Adrenal gland (tissue), 12 donors: ENCODE results near the gene NPRL2. TPM values are rescaled to one million over a fixed set of nuclear protein-coding genes. Genes with fewer than 3 reads are reported as not detected.

Experiments used
- DNase-seq, 7 donors: peaks; one replicate each; pipeline ENCODE4 v3.0.0-alpha.2; 2019 to 2020
- H3K27ac ChIP-seq, 5 donors: fragments of 200-600 bp; sonication (generic) in 4 of 5; 1 replicate in 3 of 5; 2 replicates in 2 of 5; pipeline versions ENCODE4 v1.5.1 to v1.8.0; 2016 to 2020; ENCODE audit warnings: mild to moderate bottlenecking in 1 of 5
- H3K27me3 ChIP-seq: fragments of 200-600 bp; 2 replicates; pipeline ENCODE4 v1.8.0; 2021
- H3K36me3 ChIP-seq, 2 donors: fragments of 200-600 bp; replicated peaks in 1 of 2; 1 replicate in 1 of 2; 2 replicates in 1 of 2; pipeline versions ENCODE4 v1.5.1 to v1.8.0; 2018 to 2022
- H3K4me1 ChIP-seq, 2 donors: fragments of 200-600 bp; replicated peaks in 1 of 2; 1 replicate in 1 of 2; 2 replicates in 1 of 2; pipeline versions ENCODE4 v1.5.1 to v1.8.0; 2018 to 2021
- H3K4me3 ChIP-seq, 4 donors: fragments of 200-600 bp; sonication (generic) in 3 of 4; one replicate each; pipeline ENCODE4 v1.5.1; 2016 to 2018
- H3K9me3 ChIP-seq, 3 donors: fragments of 200-600 bp; sonication (generic) in 1 of 3; replicated peaks in 1 of 3; 1 replicate in 2 of 3; 2 replicates in 1 of 3; pipeline versions ENCODE4 v1.5.1 to v1.8.0; 2016 to 2021
- POLR2A ChIP-seq, 2 donors: fragments of 450-650 bp; IDR thresholded peaks; one replicate each; pipeline ENCODE4 v1.6.1; 2017; ENCODE audit warnings: antibody characterized with exemption in 2 of 2, mild to moderate bottlenecking in 2 of 2, moderate library complexity in 1 of 2
- WGBS, 4 donors: extraction: QIAGEN DNeasy Blood & Tissue Kit in 2 of 4; methylation state at CpG; one replicate each; pipeline versions ENCODE4 v1.1.5 to v1.1.7; 2013 to 2017; 5-methylcytosine and 5-hydroxymethylcytosine counted together
- intact Hi-C, 2 donors: fragments of 100-400 bp; cut with DNase I; formaldehyde crosslinking; loops; one replicate each; pipeline versions ENCODE4 v1.14.1 to v1.15.0; 2022 to 2023
- polyA plus RNA-seq, 3 donors: library from polyadenylated mRNA; stranded (reverse); fragments of 200-250 nt in 2 of 3; fragments of 350-450 nt in 1 of 3; fragmentation: Illumina TruSeq in 1 of 3; extraction: RNeasy Lipid Tissue Mini Kit (QIAGEN cat#74804) in 1 of 3; gene quantifications; one replicate each; pipeline ENCODE4 v1.2.3, GENCODE V29; 2013 to 2014
- total RNA-seq, 9 donors: library from RNA; depleted of rRNA in 4 of 9; stranded (reverse); fragments of >200 nt in 4 of 9; fragments of 120-200 nt in 1 of 9; fragmentation: NEBNext Ultra II Directional in 1 of 9; extraction: Animal tissue kit (Norgen Biotek cat#: 25700) in 1 of 9; gene quantifications; one replicate each; pipeline versions ENCODE4 v1.1.0 to v1.2.4, GENCODE V29; 2013 to 2023
- TF ChIP-seq, protein P1 (sequence below), 6 experiments: fragments of 450-650 bp in 4 of 6; fragments of 200-600 bp in 2 of 6; sonication (generic) in 1 of 6; IDR thresholded peaks; 1 replicate in 5 of 6; 2 replicates in 1 of 6; pipeline versions ENCODE4 v1.5.1 to v1.8.0; 2016 to 2021; ENCODE audit warnings: antibody characterized with exemption in 6 of 6, mild to moderate bottlenecking in 2 of 6, moderate library complexity in 1 of 6
- donor health status: healthy with polysubstance abuse.
- donor health status: Bipolar disorder and iron deficiency.
- donor health status: DM: yes; HTN: yes; CAD: no.
- donor health status: DM: no; HTN: no; CAD: no.
- donor health status: DM: no; HTN: no; CAD: no.
- donor health status: DM: yes; HTN: yes; CAD: no.

NPRL2 gene
- total and polyA plus RNA-seq, 12 donors, result 16.9 to 57.9 (median 26.3) TPM

GRCh38 chr3:50357481-50357880 lies 6.9 kb upstream of the NPRL2 start:
- no peaks in the 10 kb centered on the region for H3K9me3 ChIP-seq
- peak in 1 of 7 donors; percentile 44 for DNase-seq
- intact Hi-C loops, result no loop called here
- H3K27ac ChIP-seq, result peak overlapping the region in 3 of 5 donors; percentile 4 to 91 (median 86)
- whole genome bisulfite sequencing, 4 donors, result 36 to 75% (median 55%) methylated on average over 1 of the region's 1 CpG; no CpG with 5 or more reads in 1 of the 4 donors
- no peaks in the 10 kb centered on the region for H3K27me3 ChIP-seq
- peaks cover 32 to 40% of the 10 kb centered on the region in 2 donors for H3K4me1 ChIP-seq
- peaks cover 0 to 29% of the 10 kb centered on the region in 2 donors for H3K36me3 ChIP-seq
- H3K4me3 ChIP-seq, result peak overlapping the region in 1 of 4 donors; percentile 75
- TF ChIP-seq POLR2A (IDR thresholded peaks at IDR 0.05), result peak in 1 of 2 donors; percentile 13
- TF ChIP-seq, protein P1, sequence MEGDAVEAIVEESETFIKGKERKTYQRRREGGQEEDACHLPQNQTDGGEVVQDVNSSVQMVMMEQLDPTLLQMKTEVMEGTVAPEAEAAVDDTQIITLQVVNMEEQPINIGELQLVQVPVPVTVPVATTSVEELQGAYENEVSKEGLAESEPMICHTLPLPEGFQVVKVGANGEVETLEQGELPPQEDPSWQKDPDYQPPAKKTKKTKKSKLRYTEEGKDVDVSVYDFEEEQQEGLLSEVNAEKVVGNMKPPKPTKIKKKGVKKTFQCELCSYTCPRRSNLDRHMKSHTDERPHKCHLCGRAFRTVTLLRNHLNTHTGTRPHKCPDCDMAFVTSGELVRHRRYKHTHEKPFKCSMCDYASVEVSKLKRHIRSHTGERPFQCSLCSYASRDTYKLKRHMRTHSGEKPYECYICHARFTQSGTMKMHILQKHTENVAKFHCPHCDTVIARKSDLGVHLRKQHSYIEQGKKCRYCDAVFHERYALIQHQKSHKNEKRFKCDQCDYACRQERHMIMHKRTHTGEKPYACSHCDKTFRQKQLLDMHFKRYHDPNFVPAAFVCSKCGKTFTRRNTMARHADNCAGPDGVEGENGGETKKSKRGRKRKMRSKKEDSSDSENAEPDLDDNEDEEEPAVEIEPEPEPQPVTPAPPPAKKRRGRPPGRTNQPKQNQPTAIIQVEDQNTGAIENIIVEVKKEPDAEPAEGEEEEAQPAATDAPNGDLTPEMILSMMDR (IDR thresholded peaks at IDR 0.05), result no peak

- peak overlapping the region in 2 of 5 donors; percentile 4 to 53 for H3K27ac ChIP-seq
- H3K4me1 ChIP-seq, result peaks cover 36 to 46% of the 10 kb centered on the region in 2 donors
- H3K27me3 ChIP-seq, result no peaks in the 10 kb centered on the region
- intact Hi-C loops, result no loop called here
- TF ChIP-seq, protein P1 (IDR thresholded peaks at IDR 0.05), result no peak
- no peak for TF ChIP-seq POLR2A (IDR thresholded peaks at IDR 0.05)
- peak overlapping the region in 1 of 4 donors; percentile 75 for H3K4me3 ChIP-seq
- H3K36me3 ChIP-seq, result peaks cover 0 to 29% of the 10 kb centered on the region in 2 donors
- 45 to 63% (median 57%) methylated on average over 3 to 5 of the region's 5 CpGs for WGBS, 4 donors
- DNase-seq, result peak in 2 of 7 donors; percentile 41 to 46
- no peaks in the 10 kb centered on the region for H3K9me3 ChIP-seq
Observed at GRCh38 chr3:50356553-50356952, 6.0 kb upstream of the NPRL2 start.

DNA sequence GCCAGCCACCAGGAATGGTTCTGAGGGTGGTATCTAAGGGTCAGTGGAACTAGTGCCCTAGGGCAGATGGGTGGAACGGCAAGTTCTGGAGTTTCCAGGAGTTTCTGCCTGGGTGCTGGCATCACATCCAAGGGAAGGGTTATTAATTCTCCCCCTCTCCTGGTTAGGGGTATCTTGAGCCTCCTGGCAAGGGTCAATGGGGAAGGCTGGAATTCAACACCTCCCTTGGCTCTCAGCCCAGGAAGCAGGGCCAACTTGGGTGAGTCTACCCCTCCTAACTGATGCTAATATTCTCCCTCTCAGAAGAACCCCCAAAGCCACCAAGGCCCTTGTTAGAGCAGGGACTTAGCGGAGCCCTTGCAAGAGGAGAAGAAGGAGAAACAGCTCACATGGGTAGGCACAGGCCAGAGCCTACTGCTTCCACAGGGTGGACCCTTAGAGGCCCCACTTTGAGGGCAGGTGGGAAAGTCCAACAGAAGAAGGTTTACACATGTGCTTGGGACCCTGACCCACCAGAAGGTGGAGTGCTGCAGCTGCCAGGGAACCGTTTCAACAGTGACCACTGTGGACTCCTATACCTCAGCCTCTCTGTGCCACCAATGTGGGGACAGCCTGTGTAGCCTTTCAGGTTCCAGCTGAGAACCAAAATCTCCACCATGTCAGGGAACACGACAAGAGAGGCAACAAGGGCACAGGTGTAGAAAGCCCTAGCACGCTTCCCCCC lies 5.4 kb upstream of the NPRL2 start:
- Histone ChIP-seq H3K9me3 (no peaks in the 10 kb centered on the region), H3K4me3 (peak overlapping the region in 1 of 4 donors; percentile 75), H3K27me3 (no peaks in the 10 kb centered on the region), H3K27ac (peak overlapping the region in 1 of 5 donors; percentile 53), H3K4me1 (peaks cover 41 to 51% of the 10 kb centered on the region in 2 donors), H3K36me3 (peaks cover 0 to 29% of the 10 kb centered on the region in 2 donors)
- WGBS, 4 donors, result 50 to 66% (median 63%) methylated on average over 2 to 5 of the region's 5 CpGs
- intact Hi-C loops, result no loop called here
- TF ChIP-seq, protein P1 (IDR thresholded peaks at IDR 0.05), result no peak
- TF ChIP-seq POLR2A (IDR thresholded peaks at IDR 0.05), result no peak
- no peak for DNase-seq

DNA sequence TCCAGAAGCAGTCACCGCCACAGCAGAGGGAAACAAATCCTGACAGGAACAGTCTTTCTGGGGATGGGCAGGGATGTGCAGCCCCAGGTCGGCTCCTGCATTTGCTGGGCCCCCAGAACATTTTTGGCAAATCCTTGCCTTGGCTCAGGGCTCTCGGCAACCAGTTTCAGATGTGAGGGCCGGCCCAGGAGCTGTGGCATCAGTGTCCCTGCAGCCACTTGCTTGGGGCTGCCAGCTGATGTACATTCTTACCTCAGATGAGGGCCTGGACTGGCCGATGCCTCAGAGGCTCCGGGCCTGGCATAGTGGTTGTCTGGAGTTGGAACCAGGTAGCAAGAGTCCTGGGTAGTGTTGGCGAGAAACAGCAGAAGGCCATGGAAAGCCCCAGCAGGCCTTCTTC lies 4.3 kb upstream of the NPRL2 start:
- peaks cover 0 to 29% of the 10 kb centered on the region in 2 donors for H3K36me3 ChIP-seq
- 84 to 91% (median 88%) methylated on average over 3 to 7 of the region's 7 CpGs for WGBS, 4 donors
- H3K27ac ChIP-seq, result no peak overlapping the region
- intact Hi-C loops, result no loop called here
- no peak overlapping the region for H3K4me3 ChIP-seq
- H3K4me1 ChIP-seq, result peaks cover 48 to 56% of the 10 kb centered on the region in 2 donors
- no peak for DNase-seq
- H3K27me3 ChIP-seq, result no peaks in the 10 kb centered on the region
- TF ChIP-seq, protein P1 (IDR thresholded peaks at IDR 0.05), result no peak
- no peak for TF ChIP-seq POLR2A (IDR thresholded peaks at IDR 0.05)
- H3K9me3 ChIP-seq, result no peaks in the 10 kb centered on the region
